ENCODE data around the gene CALN1.

GRCh38 chr7:71801976-71802375, 610.2 kb downstream of the CALN1 start:
- TF ChIP-seq CTCF (IDR thresholded peaks at IDR 0.05), result no peak
- TF ChIP-seq POLR2A (IDR thresholded peaks at IDR 0.05), result no peak
- TF ChIP-seq EP300 (IDR thresholded peaks at IDR 0.05), result no peak

All from ovary (tissue), 3 donors.